ENCODE results near the gene AHCY.

Gene AHCY

GRCh38 chr20:34237942-34238341, 65.2 kb downstream of the AHCY start:
- Histone ChIP-seq H3K27me3 (ENCODE audit: control insufficient read depth in 1 of 2, insufficient read depth in 2 of 2, low read length in 2 of 2) (peaks cover 0 to 2% of the 10 kb centered on the region in 2 donors), H3K36me3 (ENCODE audit: control insufficient read depth in 2 of 2, insufficient read depth in 2 of 2, low read length in 2 of 2) (no peaks in the 10 kb centered on the region), H3K27ac (ENCODE audit: low read length) (no peak overlapping the region), H3K4me3 (ENCODE audit: low read length in 2 of 2) (no peak overlapping the region), H3K4me1 (ENCODE audit: control insufficient read depth, insufficient read depth, low read length) (no peaks in the 10 kb centered on the region), H3K9me3 (ENCODE audit: control insufficient read depth in 2 of 2, low read length in 2 of 2) (peaks cover 0 to 4% of the 10 kb centered on the region in 2 donors), H3K9ac (ENCODE audit: low read length in 2 of 2) (no peak overlapping the region)

GRCh38 chr20:34235875-34236274, 67.3 kb downstream of the AHCY start:
- Histone ChIP-seq H3K36me3 (ENCODE audit: control insufficient read depth in 2 of 2, insufficient read depth in 2 of 2, low read length in 2 of 2) (no peaks in the 10 kb centered on the region), H3K9me3 (ENCODE audit: control insufficient read depth in 2 of 2, low read length in 2 of 2) (peaks cover 0 to 4% of the 10 kb centered on the region in 2 donors), H3K27me3 (ENCODE audit: control insufficient read depth in 1 of 2, insufficient read depth in 2 of 2, low read length in 2 of 2) (peaks cover 0 to 2% of the 10 kb centered on the region in 2 donors), H3K4me1 (ENCODE audit: control insufficient read depth, insufficient read depth, low read length) (no peaks in the 10 kb centered on the region), H3K4me3 (ENCODE audit: low read length in 2 of 2) (no peak overlapping the region), H3K27ac (ENCODE audit: low read length) (no peak overlapping the region), H3K9ac (ENCODE audit: low read length in 2 of 2) (no peak overlapping the region)

GRCh38 chr20:34233687-34234086, 69.5 kb downstream of the AHCY start:
- H3K4me3 ChIP-seq (ENCODE audit: low read length in 2 of 2) = no peak overlapping the region
- H3K27ac ChIP-seq (ENCODE audit: low read length) = no peak overlapping the region
- no peaks in the 10 kb centered on the region for H3K36me3 ChIP-seq (ENCODE audit: control insufficient read depth in 2 of 2, insufficient read depth in 2 of 2, low read length in 2 of 2)
- H3K4me1 ChIP-seq (ENCODE audit: control insufficient read depth, insufficient read depth, low read length) = no peaks in the 10 kb centered on the region
- H3K9me3 ChIP-seq (ENCODE audit: control insufficient read depth in 2 of 2, low read length in 2 of 2) = peaks cover 0 to 2% of the 10 kb centered on the region in 2 donors
- no peaks in the 10 kb centered on the region for H3K27me3 ChIP-seq (ENCODE audit: control insufficient read depth in 1 of 2, insufficient read depth in 2 of 2, low read length in 2 of 2)
- no peak overlapping the region for H3K9ac ChIP-seq (ENCODE audit: low read length in 2 of 2)

- H3K4me3 ChIP-seq (ENCODE audit: low read length in 2 of 2) = no peak overlapping the region
- no peaks in the 10 kb centered on the region for H3K4me1 ChIP-seq (ENCODE audit: control insufficient read depth, insufficient read depth, low read length)
- H3K27me3 ChIP-seq (ENCODE audit: control insufficient read depth in 1 of 2, insufficient read depth in 2 of 2, low read length in 2 of 2) = no peaks in the 10 kb centered on the region
- no peak overlapping the region for H3K27ac ChIP-seq (ENCODE audit: low read length)
- no peaks in the 10 kb centered on the region for H3K36me3 ChIP-seq (ENCODE audit: control insufficient read depth in 2 of 2, insufficient read depth in 2 of 2, low read length in 2 of 2)
- H3K9me3 ChIP-seq (ENCODE audit: control insufficient read depth in 2 of 2, low read length in 2 of 2) = no peaks in the 10 kb centered on the region
- H3K9ac ChIP-seq (ENCODE audit: low read length in 2 of 2) = no peak overlapping the region
Measured at GRCh38 chr20:34232494-34233087, 70.6 kb downstream of the AHCY start.

- Histone ChIP-seq H3K4me3 (ENCODE audit: low read length in 2 of 2) (no peak overlapping the region), H3K9me3 (ENCODE audit: control insufficient read depth in 2 of 2, low read length in 2 of 2) (no peaks in the 10 kb centered on the region), H3K4me1 (ENCODE audit: control insufficient read depth, insufficient read depth, low read length) (no peaks in the 10 kb centered on the region), H3K9ac (ENCODE audit: low read length in 2 of 2) (no peak overlapping the region), H3K27ac (ENCODE audit: low read length) (no peak overlapping the region), H3K36me3 (ENCODE audit: control insufficient read depth in 2 of 2, insufficient read depth in 2 of 2, low read length in 2 of 2) (no peaks in the 10 kb centered on the region), H3K27me3 (ENCODE audit: control insufficient read depth in 1 of 2, insufficient read depth in 2 of 2, low read length in 2 of 2) (no peaks in the 10 kb centered on the region)
Measured at GRCh38 chr20:34231634-34232033, 71.5 kb downstream of the AHCY start.

All from stomach smooth muscle (tissue), 2 donors.